ENCODE measurements around the gene BAD.

The BAD gene

DNA sequence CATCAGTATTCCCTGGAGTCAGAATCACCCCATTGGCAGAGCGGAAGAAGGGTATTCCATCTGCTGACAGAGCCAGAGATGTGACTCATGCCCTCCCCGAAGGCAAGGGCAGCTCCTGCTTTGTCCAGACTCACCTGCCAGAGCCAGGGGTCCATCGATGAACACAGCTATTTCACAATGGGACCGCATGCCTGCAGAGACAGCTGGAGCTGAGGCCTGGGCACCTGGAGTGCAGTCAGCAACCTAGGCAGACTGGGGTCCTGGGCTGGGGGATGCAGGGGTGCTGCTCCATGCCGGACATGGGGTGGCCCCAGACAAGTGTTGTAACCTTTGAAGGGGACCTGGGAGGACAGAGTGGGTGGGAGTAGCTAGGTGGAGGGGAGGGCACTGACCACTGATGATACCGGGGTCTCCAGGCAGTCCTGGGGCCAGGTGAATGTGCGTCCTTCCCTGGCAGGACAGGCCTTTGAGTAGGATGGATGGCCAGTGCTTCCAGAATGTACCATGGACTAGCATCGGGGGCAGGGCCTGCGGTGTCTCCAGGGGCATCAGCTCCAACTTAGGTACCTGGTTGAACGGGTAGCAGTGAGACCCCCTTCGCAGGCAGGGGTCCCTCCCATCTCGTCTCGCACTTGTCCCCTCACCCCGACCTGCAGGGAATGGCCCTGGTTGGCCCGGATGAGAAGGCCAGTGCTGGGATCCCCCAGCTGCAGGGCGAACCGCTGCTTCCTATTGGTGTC is 60.1 kb downstream of the BAD start:
- TF ChIP-seq, protein P1, sequence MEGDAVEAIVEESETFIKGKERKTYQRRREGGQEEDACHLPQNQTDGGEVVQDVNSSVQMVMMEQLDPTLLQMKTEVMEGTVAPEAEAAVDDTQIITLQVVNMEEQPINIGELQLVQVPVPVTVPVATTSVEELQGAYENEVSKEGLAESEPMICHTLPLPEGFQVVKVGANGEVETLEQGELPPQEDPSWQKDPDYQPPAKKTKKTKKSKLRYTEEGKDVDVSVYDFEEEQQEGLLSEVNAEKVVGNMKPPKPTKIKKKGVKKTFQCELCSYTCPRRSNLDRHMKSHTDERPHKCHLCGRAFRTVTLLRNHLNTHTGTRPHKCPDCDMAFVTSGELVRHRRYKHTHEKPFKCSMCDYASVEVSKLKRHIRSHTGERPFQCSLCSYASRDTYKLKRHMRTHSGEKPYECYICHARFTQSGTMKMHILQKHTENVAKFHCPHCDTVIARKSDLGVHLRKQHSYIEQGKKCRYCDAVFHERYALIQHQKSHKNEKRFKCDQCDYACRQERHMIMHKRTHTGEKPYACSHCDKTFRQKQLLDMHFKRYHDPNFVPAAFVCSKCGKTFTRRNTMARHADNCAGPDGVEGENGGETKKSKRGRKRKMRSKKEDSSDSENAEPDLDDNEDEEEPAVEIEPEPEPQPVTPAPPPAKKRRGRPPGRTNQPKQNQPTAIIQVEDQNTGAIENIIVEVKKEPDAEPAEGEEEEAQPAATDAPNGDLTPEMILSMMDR (IDR thresholded peaks at IDR 0.05; ENCODE audit: low read length, missing control alignments): no peak
- no peak for DNase-seq (ENCODE audit: low read depth)
- no peak overlapping the region for H3K4me3 ChIP-seq (replicated peaks; ENCODE audit: low read depth, low read length)

DNA sequence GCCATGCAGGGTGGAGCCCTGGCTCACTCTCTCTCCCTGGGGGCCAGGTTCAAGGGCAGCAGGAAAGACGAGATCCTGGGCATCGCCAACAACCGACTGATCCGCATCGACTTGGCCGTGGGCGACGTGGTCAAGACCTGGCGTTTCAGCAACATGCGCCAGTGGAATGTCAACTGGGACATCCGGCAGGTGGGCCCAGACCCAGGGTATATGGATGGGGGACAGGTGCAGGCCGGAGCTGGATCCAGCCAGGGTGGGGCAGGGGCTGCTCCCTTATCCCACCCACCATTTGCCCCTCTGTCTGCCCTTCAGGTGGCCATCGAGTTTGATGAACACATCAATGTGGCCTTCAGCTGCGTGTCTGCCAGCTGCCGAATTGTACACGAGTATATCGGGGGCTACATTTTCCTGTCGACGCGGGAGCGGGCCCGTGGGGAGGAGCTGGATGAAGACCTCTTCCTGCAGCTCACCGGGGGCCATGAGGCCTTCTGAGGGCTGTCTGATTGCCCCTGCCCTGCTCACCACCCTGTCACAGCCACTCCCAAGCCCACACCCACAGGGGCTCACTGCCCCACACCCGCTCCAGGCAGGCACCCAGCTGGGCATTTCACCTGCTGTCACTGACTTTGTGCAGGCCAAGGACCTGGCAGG is 61.3 kb downstream of the BAD start:
- TF ChIP-seq, protein P1 (IDR thresholded peaks at IDR 0.05; ENCODE audit: low read length, missing control alignments): no peak

DNA sequence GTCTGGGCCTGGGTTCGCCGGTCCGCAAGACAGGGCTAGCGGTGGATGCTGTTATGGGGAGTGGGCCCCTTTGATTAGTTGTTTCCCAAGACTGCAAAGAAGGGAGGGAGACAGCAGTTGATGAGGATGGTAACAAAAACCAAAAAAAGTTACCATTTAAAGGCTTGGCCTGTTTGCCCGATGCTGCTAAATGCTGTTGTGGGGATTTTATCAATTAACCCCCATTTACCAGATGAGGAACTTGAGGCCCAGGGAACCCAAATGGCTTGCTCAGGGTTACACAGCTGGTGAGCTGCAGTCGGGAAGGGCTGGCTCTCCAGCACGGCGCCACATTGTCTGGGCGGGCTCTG is 61.8 kb downstream of the BAD start:
- no peak overlapping the region for H3K4me3 ChIP-seq (replicated peaks; ENCODE audit: low read depth, low read length)
- TF ChIP-seq, protein P1 (IDR thresholded peaks at IDR 0.05; ENCODE audit: low read length, missing control alignments): no peak
- DNase-seq (ENCODE audit: low read depth): no peak

More for the DNA sequence above, 61.3 kb downstream of the BAD start:
- DNase-seq (ENCODE audit: low read depth): no peak
- no peak overlapping the region for H3K4me3 ChIP-seq (replicated peaks; ENCODE audit: low read depth, low read length)

DNA sequence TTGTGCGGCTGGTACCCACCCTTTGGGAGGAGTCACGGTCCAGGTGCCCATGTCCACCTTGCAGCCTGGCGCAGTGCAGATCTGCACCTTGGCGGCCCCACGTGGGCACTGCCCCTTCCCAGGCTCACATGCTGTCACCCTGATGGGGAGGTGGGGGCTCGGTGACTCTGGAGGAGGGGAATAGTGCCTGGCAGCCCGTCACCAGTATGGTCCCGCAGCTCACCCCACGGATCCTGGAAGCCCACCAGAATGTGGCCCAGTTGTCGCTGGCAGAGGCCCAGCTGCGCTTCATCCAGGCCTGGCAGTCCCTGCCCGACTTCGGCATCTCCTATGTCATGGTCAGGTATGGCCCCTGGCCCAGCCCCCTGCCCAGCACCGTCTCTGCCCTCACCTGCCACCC is 63.7 kb downstream of the BAD start:
- H3K4me3 ChIP-seq (replicated peaks; ENCODE audit: low read depth, low read length): no peak overlapping the region
- TF ChIP-seq, protein P1 (IDR thresholded peaks at IDR 0.05; ENCODE audit: low read length, missing control alignments): no peak
- DNase-seq (ENCODE audit: low read depth): no peak

DNA sequence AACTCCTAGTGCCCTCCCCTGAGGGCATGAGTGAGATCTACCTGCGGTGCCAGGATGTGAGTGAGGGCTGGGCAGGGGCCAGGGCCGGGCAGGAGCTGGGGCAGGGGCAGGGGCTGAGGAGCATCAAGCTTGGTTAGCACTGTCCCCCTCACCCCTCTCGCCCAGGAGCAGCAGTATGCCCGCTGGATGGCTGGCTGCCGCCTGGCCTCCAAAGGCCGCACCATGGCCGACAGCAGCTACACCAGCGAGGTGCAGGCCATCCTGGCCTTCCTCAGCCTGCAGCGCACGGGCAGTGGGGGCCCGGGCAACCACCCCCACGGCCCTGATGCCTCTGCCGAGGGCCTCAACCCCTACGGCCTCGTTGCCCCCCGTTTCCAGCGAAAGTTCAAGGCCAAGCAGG is 64.2 kb downstream of the BAD start:
- DNase-seq (ENCODE audit: low read depth): no peak
- no peak overlapping the region for H3K4me3 ChIP-seq (replicated peaks; ENCODE audit: low read depth, low read length)
- TF ChIP-seq, protein P1 (IDR thresholded peaks at IDR 0.05; ENCODE audit: low read length, missing control alignments): no peak

Measured in fibroblast of pulmonary artery (primary cell).